ENCODE results near the gene DCLK1.

GRCh38 chr13:35763782-35764123 lies 367.4 kb downstream of the DCLK1 start:
- TF ChIP-seq CTCF (conservative IDR thresholded peaks at IDR 0.05 in 1 of 2, IDR thresholded peaks at IDR 0.05 in 1 of 2; ENCODE audit: low read depth in 1 of 2, low read length in 2 of 2) (no peak), EZH2 (IDR thresholded peaks at IDR 0.05; ENCODE audit: low read length, missing control alignments) (no peak)
